Stimulated activated CD4-positive, alpha-beta T cell treated with anti-CD3 and anti-CD28 coated beads, TNF-alpha, amount 100 ng/mL, for 48 hours (primary cell): Measurements from ENCODE around the gene LGALSL.

ENCODE experiments used
- DNase-seq, 3 donors: peaks; one replicate each; pipeline ENCODE4 v3.0.0-alpha.2; 2020; ENCODE audit warnings: low read depth in 3 of 3

The LGALSL gene

DNA sequence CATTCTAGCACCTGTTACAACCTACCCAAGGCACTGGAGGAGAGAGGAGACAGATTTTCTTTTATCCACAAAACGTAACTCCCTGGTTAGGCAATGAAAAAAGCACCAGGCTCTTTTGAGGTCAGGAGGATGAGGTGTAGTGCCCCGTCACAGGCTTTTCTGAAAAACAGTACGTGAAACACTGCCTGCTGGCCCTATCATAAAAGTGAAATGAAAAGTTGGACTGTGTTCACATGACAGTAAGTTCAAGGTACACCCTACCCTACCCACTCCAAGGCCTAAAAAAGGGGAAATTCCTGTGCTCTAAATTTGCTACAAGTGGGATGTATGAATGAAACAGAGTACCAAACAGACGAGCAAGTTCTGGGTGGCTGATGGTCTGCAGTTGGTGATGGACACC is 17.6 kb downstream of the LGALSL start:
- DNase-seq, result no peak

DNA sequence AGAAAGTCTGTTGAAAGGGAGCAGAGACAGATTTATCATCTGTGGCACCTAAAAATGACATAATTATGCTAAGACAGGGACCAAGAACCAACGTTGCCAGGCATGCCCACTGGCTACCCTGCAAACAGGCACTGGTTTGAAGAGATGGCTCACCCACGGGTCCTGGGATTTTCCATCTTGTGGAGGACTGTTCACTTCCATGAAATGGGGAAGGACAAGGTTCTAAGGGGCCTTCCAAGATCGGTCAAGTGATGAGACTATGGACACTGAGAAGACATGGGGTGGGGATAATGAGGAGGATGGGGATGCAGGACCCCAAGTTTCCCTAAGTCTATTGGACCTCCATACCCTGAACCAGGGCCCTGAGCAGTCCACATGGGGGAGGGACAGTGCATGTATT is 18.9 kb downstream of the LGALSL start:
- DNase-seq, result no peak

DNA sequence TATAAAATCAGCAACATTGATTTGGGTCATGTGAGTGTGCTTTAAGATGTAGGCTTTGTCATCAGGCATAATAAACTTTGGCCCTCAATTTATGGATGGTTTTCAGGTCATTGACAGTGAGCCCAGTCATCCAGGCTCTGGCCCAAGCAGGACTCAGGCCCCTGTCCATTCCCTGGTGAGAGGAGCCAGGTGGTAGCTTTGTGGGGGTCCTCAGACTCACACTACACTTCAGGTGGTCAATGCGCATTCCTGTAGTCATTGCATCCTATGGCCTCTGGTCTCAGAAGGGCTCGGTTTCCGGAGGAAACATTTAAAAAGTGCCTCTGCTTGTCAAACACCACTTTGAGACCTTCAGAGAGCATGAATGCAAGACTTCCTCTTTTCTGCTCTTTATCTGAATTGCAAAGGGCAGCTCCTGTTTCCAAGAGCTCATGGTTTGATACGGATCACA is 20.2 kb downstream of the LGALSL start:
- DNase-seq, result no peak

DNA sequence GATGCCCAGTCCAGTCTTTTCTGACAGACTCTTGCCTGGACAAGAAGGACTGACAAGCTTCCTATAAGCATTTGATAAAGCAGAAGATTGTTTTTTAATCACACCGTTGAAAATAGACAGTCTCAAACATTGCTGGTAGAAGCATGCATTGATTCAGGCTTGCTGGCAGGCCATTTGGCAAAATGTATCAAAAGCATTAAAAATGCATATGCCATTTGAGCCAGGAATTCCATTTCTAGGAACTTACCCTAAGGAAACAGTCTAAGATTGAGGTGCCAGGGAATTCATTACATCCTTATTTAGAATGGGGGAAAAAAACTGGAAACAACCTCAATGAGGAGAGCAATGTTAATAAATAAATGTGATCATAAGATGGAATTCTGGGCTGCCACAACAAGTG is 20.7 kb downstream of the LGALSL start:
- DNase-seq, result no peak

DNA sequence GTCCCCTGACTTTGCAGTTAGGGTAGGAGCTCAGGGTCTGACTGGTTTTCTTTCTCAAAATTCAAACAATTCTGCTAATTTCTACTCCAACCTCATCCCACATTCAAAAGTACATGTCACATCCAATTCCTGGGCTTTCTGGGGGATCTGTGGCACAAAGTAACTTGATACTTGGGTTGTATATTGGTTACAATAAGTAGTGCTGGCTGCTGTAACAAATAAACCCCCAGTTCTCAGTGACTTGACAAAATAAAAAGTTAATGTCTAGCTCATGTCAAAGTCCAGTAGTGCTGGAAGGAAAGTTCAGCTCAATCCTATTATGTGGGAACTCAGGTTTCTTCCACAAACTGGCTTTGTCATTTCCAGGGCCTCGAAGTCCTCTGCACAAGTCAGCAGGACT is 23.1 kb downstream of the LGALSL start:
- no peak for DNase-seq

DNA sequence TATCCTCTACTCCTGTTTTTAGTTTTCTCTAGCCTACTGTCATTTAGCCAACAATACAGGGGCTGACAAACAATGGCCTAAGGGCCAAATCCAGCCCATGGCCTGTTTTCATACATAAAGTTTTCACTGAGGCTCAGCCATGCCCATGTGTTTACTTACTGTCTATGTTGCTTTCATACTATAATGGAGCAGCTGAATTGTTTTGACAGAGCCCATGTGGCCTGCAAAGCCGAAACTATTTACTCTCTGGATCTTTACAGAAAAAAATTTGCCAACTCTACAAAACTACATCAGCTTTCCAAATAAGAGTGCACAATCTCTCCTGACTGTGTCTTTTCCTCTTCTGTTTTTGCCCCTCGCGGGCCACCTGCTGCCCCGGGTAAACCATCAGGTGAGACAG is 24.0 kb downstream of the LGALSL start:
- no peak for DNase-seq

DNA sequence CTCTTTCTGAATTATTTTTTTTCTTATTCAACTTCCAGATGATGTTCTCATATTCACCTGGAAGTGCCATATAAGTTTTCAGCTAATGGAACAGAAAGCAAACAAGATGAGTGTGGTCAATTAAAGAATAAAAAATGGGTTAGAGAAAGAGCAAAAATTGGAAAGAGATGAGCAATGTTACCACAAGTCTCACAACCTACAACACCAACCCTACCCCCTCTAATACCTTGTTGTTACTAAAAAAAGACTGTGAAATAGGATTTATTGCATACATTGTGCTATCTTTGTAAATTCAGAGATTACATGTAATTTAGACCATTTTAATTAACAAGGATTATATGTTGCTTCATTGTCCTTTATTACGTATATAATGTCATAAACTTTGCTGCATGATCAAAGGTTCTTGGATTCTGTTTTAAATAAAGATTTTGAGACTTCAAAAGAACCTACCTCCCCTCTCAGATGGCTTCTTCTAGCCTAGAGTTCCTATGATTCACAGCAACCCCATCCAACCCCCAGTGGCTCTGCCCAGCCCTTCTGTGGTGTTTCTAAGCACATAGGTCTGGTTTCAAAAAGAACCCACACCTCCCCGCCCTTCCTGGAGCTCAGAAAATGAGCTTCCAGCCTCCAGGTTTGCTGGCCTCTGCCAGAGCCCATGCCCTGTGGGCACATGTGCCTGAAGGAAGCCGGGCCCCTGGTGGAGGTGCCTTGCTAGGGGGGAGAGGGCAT is 24.7 kb downstream of the LGALSL start:
- peak in 1 of 3 donors; percentile 7 for DNase-seq

DNA sequence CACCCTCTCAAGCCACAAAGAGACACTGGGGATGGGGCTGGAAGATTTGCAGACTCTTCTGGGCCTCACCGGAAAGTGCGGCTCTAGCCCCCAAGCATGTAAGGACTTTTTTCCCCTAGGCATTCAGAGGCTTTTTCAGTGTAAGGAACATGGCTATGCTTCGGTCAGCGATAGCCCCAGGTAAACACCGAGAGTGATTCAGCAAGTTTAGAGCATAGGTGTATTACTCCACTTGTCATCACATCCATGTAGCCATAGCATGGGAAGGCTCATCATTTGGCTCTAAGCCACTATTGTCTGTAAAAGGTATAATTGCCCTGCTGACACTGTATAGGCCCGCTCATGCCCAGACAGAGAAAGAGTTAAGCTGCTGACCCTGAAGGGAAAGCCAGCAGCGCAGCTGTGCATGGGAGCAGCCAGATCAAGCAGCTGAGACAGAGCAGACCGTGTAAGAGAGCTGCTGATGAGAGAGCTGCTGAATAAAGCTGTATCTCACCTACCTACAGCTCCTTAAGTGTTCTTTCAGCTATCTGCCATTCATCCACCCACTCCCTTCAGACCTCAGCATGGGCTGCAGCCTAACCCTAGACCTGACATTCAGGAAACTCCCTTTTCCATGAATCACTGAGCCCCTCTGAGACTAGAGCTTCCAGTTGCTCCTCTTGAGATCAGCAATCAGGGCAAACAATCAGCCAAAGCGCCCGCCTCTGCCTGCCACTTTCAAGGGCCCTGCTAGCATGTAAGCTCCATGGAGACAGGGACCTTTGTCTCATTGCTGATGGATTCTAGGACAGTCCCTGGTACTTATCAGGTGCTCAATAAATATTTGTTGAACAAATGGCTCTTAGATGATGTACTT is 25.5 kb downstream of the LGALSL start:
- no peak for DNase-seq

DNA sequence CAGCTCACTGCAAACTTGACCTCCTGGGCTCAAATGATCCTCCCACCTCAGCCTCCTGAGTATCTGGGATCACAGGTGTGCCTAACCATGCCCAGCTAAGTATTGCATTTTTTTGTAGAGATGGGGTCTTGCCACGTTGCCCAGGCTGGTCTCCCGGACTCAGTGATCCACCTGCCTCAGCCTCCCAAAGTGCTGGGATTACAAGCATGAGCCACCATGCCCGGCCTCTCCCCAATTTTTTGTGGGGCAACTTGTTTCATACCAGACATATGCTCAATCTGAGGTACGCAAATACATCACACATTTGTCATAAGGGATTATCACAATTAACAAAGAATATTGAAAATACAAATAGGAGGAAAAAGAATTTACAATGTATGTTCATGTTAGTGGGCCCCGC is 27.7 kb downstream of the LGALSL start:
- DNase-seq, result no peak

DNA sequence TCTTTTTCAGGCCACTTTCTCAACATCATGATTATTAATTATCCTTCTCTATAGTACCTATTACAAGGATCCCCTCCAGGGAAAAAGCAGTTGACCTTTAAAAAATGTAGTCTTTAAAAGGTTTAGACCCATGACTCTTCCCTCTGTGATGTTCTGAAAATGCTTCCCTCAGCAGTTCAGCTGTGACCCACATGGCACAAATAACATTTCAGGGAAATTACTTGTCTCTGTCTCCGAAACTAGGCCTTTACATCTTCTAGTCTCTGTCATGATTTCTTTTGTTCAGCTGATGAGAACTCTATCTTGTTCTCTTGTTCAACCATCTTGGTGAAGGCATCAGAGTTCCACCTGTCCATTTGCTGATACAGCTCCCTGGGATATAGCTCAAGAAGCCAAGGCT is 28.3 kb downstream of the LGALSL start:
- DNase-seq, result no peak

DNA sequence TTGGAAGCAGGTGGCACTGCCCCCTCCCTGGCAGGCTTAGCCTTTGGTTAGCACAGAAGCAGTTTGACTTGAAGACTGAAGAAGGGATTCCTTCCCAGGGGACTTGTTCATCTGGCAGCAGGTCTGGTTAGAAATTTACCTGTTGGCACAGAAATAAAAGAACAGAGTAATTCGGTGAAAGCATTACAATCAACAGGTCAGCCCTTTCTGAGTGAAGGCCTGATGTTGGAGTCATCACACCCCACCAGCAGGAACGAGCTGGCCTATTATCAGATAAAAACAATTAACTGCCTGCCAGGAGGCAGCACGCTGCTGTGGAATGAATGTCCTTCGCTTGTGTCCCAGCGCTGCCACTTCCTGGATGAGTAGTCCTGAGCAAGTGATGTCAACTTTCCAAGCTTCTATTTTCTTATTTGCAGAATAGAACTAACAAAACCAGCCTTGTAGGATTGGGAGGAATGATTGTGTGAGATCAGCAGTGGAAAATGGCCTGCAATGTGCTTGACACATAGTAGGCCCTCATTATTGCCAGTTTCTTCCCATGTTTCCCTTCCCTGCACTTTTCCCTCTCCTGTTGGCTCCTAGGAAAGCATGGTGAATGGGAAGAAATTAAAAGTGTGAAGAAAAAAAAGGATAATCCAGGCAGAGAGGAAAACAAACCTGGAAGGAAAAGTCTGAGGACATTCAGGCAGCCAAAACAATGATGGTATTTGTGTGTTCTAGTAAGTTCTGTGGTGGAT is 29.0 kb downstream of the LGALSL start:
- no peak for DNase-seq

DNA sequence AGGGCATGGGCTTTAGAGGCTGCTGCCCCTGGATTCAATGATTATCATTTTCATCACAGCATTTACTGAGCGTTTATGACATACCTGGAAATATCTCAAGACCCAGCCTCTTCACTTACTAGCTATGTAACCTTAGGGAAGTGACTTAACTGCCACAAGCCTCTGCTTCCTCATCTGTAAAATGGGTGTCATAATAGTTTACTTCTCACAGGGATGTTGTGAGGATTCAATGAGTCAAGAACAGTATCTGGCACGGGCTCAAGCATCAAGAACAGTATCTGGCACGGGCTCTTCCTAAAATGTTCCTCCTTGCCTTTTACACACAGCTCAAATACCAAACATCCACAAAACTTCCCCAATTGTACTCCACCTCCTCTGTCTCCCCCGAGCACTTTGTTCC is 31.4 kb downstream of the LGALSL start:
- no peak for DNase-seq

DNA sequence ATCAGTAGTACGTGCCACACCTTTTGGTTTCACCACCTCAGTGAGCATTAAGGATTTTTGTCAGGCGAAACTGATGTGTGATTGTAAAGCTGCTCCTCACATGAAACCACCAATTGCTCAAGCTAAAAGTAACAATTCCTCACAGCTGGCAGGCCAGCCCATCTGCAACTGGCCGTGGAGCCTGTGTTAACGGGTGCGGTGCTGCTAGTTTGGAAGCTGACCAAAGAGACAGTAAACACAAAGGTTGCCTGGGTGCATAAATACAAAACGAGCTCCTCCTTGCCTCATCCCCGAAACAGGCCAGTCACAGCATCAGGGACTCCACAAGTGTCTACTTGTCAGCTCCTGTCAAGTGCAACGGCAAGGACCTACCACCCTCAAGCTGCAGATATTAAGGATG is 32.0 kb downstream of the LGALSL start:
- DNase-seq, result no peak

DNA sequence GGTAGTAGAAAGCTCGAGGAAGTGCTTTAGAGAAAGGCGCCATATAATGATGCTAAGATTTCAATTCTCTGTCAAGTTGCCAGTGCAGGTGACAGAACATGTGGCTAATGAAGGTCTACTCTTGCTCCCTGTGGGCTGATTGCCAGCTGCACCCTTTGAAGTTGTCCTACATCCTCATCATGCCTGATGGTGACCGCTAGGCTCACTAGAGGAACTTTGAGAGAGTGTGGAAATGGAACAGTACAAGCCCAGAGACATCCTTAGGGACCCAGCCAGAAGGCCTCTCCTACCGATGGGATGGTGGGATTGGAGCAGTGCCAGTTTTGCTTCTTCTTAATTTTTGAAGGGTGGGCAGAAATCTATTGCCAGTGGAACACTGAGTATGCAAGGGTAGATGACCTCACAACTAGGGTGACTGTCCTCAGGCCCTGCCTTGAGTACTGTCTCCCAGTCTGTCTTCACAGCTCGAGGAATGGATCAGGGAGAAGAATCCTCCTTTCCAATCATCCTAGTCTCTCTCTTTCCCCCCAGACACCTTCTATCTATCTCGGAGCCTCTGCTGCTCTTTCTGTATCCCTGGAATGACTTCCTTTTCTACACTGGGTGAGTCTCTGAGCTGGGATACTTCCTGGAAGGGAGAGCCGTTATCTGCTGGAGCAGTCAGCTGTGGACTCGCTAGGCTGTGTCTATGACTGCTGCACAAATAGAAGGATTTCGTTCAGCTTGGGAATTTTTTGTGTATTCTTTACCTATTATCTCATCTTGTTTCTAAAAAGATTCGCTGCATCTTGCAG is 33.5 kb downstream of the LGALSL start:
- no peak for DNase-seq

DNA sequence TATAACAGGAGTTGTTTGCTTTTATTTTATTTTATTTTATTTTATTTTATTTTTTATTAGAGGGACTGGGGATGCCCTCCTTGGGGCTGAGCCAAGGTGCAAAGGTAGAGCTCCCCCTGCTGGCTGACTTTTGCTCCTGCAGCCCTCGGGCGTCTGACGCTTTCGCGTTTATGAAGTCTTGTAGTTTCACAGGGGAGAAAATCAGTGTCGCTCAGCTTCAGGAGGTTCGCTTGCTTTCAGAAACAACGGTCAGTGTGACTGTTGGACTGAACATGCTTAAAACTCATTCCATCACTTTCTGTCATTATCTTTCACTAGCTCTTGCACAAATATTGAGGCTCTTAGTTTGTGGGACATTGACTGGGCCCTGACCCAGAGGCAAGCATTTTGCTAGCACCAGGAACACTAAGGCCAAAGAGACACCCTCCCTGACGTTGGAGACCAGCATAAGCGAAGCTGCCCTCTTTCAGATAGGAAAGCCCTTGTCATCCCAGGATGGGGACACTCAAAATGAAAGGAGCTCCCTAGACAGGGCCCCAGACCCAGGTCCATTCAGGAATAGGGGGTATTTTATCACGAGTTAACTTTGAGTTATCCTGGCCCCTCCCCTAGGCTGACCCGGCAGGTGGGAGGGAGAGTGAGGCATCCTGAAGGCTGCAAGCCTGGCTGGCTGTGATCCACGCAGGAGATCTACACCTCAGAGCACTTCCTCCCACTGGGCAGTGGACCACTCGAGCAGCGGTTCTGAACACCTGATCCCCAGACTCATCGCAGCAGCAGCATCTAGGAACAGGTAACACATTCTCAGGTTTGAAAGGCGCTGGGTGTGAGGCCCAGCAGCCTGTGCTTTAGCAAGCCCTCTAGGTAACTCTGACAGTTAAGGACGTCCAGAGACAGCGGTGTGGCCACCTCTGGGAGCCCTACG is 34.4 kb downstream of the LGALSL start:
- DNase-seq, result peak; percentile 49 to 81 (median 75)

DNA sequence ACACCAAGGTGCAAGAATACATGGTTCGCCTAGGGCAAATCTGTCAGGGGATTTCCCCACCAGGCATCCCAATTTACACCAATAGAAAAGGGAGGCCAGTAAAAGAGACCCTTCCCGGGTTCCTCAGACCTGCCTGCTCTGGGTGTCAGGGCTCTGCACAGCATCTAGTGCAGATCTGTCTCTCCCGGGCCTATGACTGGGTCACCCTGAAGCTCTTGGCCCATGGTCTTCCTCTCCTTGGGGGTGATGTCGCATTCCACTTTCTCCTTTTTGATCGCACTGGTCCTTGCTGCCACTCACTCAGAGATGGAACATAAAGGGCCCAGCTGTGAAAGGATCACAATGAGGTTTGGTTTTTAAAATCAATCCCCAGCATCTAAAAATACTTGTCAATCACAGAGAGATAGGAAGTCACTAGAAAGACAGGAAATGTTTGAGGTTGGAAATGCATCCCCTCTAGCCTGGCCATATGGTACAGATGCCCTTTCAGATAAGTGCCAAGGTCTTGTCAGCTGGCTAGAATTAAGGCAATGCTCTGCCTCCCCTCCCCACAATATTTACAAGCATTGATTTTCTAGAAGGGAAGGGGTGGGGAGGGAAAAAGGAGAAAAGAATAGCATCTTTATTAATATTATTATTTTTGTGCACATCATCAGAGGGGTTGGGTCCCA is 35.3 kb downstream of the LGALSL start:
- DNase-seq, result no peak

DNA sequence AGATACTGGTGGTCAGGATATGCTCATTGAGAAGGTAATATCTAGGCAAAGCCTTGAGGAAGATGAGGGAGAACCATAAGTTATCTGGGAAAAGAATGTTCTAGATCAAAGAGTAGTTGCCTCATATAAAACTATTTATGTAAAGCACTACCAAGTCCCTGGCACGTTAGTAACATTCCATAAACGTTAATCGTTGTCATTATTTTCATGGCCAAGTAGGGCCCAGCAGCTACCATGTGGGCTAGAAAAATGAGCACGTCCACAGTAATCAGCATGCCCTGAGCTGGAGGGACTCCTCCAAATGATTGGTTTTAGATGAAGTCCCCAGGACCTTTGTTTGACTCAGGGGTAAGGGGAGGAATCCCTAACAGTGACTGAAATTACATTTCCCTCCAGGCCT is 37.5 kb downstream of the LGALSL start:
- DNase-seq, result no peak

DNA sequence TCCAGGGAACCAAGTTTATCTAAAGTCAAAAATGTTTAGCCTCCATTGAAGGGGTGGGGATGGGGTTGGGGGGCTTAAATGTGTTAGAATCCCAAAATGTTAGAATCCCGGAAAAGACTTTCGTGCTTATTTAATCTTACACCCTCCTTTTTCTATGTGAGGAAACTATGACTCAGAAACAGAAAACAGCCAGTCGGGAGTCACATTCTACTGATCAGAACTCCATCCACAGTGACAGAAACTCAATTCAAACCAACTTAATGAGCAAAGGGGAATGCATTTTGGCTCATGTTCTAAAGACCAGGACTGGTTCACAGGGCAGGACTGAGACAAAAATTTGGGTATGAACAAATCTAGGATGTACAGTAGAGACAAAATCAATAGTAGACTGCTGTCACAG is 38.3 kb downstream of the LGALSL start:
- DNase-seq, result no peak

DNA sequence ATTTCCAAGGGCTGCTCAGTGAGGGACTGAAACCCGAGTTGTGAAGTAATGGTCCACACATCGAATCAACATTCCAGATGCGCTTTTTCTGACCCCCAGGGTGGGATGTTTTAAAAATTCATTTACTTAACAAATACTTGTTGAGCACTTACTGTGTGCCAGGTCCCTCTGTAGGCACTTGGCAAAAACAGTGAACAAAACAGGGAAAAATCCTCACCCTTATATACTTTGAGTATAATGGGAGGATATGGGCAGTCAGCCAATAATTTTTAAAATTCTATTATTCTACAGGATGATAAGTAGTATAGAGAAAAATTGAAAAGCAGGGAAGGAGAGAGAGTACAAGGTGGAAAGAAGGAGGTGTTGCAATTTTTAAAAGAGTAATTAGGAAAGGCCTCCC is 38.9 kb downstream of the LGALSL start:
- no peak for DNase-seq

DNA sequence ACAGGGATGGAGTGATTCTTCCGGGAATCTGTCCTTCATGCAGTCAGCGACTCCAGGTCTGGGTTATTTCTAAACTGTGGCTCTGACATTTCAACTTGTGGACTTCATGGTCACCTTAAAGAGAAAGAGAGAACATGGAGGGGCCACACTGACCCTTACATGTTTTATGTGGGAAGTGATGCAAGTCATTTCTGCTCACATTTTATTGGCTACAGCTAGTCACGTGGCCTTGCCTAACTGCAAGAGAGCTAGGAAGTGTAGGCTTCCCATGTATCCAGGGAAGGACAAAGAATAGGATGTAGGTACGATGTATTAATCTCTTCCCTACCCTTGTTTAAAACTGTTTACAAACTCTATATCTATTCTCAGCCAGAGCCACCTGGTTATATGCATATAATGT is 39.8 kb downstream of the LGALSL start:
- DNase-seq, result no peak
